Inflammatory macrophage treated with lipopolysaccharide for 4 hours (primary cell): ENCODE results near the gene GPR55.

ENCODE experiments used
- DNase-seq: peaks from one replicate; pipeline ENCODE4 v3.0.0-alpha.2; 2020

GPR55 gene

GRCh38 chr2:230898713-230899091 is 26.3 kb downstream of the GPR55 start:
- DNase-seq = no peak

GRCh38 chr2:230898016-230898712 is 26.9 kb downstream of the GPR55 start:
- no peak for DNase-seq

- no peak for DNase-seq
Observed at GRCh38 chr2:230896346-230897115, 28.5 kb downstream of the GPR55 start.

- DNase-seq = no peak
Observed at GRCh38 chr2:230895536-230896345, 29.3 kb downstream of the GPR55 start.

- peak; percentile 53 for DNase-seq
Observed at GRCh38 chr2:230893841-230894781, 30.9 kb downstream of the GPR55 start.

GRCh38 chr2:230893338-230893737 is 31.7 kb downstream of the GPR55 start:
- DNase-seq = peak; percentile 23

GRCh38 chr2:230891509-230891908 is 33.5 kb downstream of the GPR55 start:
- DNase-seq = no peak

GRCh38 chr2:230891064-230891463 is 34.0 kb downstream of the GPR55 start:
- no peak for DNase-seq

- no peak for DNase-seq
Observed at GRCh38 chr2:230890646-230891045, 34.4 kb downstream of the GPR55 start.

- DNase-seq = no peak
Observed at GRCh38 chr2:230889911-230890601, 35.0 kb downstream of the GPR55 start.

- DNase-seq = no peak
Observed at GRCh38 chr2:230888824-230889400, 36.1 kb downstream of the GPR55 start.

GRCh38 chr2:230887342-230887741 is 37.7 kb downstream of the GPR55 start:
- no peak for DNase-seq

- DNase-seq = no peak
Observed at GRCh38 chr2:230886671-230887071, 38.4 kb downstream of the GPR55 start.

GRCh38 chr2:230886206-230886605 is 38.8 kb downstream of the GPR55 start:
- no peak for DNase-seq

- peak; percentile 77 for DNase-seq
Observed at GRCh38 chr2:230885463-230886130, 39.4 kb downstream of the GPR55 start.

- DNase-seq = no peak
Observed at GRCh38 chr2:230881840-230882239, 43.2 kb downstream of the GPR55 start.

- DNase-seq = no peak
Observed at GRCh38 chr2:230879891-230880290, 45.2 kb downstream of the GPR55 start.

- DNase-seq = no peak
Observed at GRCh38 chr2:230879271-230879882, 45.7 kb downstream of the GPR55 start.

- no peak for DNase-seq
Observed at GRCh38 chr2:230878599-230879188, 46.3 kb downstream of the GPR55 start.
